Fibroblast of mammary gland (primary cell): ENCODE results near the gene AGTR2.
"Not testable (repeated sequence)": the region's sequence is repeated elsewhere in the genome, so short reads cannot be mapped to it uniquely, and the experiment has no call there.

Experiments
- DNase-seq: peaks from one replicate; pipeline ENCODE4 v3.0.0-alpha.2; 2010; ENCODE audit warnings: low read depth
- H3K4me3 ChIP-seq: 2 replicates; pipeline ENCODE4 v1.5.1; 2011; ENCODE audit warnings: low read depth, mild to moderate bottlenecking, low read length, moderate library complexity; ENCODE audit not compliant: control insufficient read depth
- TF ChIP-seq, protein P1 (sequence below): conservative IDR thresholded peaks from 2 replicates; pipeline ENCODE4 v1.5.1; 2011; ENCODE audit warnings: low read depth, low read length, inconsistent platforms; ENCODE audit not compliant: control insufficient read depth, insufficient read depth

Gene AGTR2

DNA sequence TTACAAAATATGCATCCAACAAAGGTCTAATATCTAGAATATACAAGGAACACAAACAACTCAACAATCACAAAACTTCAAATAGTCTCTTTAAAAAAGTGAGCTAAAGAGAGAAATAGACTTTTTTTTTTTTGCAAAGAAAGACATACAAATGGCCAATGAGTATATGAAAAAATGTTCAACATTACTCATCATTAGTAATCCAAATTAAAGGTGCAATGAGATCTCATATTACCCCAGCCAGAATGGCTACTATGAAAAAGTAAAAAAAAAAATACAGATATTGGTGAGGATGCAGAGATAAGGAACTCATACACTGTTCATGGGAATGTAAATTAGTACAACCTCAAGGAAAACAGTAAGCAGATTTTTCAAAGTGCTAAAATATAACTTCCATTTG, 24.1 kb downstream of the AGTR2 start:
- H3K4me3 ChIP-seq, result no peak overlapping the region
- no peak for DNase-seq
- TF ChIP-seq, protein P1, sequence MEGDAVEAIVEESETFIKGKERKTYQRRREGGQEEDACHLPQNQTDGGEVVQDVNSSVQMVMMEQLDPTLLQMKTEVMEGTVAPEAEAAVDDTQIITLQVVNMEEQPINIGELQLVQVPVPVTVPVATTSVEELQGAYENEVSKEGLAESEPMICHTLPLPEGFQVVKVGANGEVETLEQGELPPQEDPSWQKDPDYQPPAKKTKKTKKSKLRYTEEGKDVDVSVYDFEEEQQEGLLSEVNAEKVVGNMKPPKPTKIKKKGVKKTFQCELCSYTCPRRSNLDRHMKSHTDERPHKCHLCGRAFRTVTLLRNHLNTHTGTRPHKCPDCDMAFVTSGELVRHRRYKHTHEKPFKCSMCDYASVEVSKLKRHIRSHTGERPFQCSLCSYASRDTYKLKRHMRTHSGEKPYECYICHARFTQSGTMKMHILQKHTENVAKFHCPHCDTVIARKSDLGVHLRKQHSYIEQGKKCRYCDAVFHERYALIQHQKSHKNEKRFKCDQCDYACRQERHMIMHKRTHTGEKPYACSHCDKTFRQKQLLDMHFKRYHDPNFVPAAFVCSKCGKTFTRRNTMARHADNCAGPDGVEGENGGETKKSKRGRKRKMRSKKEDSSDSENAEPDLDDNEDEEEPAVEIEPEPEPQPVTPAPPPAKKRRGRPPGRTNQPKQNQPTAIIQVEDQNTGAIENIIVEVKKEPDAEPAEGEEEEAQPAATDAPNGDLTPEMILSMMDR, result no peak

DNA sequence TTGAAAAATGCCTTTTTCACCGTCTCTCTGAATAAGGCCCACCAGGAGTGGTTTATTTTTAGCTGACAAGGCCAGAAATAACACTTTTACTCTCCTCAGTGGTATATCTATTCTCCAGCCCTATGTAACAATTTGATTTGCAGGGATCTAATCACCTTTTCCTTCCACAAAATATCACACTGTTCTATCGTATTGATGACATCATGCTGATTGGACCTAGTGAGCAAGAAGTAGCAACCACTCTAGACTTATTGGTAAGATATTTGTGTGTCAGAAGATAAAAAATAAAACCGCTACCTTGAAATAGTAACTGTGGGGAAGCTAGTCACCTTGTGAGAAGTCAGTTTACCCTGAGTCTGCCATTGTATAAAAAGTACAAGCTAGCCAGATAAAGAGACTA, 27.7 kb downstream of the AGTR2 start:
- no peak overlapping the region for H3K4me3 ChIP-seq
- TF ChIP-seq, protein P1, result no peak
- DNase-seq, result no peak

DNA sequence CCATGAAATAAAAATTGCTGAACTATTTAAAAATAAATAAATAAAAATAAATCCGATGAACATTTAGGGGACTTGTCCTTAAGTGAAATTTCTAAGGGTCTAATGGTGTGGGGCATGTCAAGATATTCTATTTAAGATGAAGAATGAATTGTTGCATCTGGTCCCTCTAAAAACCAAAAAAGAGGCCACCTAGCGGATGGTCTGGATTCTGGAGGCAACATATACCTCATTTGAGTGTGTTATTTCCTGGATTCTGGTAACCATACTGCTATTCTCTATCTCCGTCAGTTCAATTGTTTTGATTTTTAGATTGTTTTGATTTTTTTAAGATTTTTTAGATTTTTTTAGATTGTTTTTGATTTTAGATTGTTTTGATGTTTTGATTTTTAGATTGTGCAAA, 28.3 kb downstream of the AGTR2 start:
- no peak overlapping the region for H3K4me3 ChIP-seq
- TF ChIP-seq, protein P1, result peak; percentile 14
- no peak for DNase-seq

DNA sequence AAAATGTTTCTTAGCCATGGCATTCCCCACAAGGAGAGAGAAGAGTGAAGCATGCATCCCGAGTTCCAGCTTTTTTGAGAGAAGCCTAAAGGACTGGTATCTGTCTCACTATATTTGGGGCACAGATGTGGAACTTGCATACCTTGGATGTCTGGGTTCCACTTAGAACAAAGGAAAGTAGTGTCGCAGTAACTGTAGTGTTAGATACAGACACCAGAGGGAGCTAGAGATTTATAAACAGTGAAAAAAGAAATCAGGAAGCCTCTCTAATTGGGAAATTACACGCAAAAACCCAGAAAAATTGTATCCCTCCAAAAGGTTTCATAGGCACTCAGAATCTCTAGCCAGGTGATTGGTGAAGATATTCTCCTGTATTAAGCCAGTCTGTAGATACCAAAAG, 34.4 kb downstream of the AGTR2 start:
- TF ChIP-seq, protein P1, result peak; percentile 68
- peak; percentile 26 for DNase-seq
- no peak overlapping the region for H3K4me3 ChIP-seq

DNA sequence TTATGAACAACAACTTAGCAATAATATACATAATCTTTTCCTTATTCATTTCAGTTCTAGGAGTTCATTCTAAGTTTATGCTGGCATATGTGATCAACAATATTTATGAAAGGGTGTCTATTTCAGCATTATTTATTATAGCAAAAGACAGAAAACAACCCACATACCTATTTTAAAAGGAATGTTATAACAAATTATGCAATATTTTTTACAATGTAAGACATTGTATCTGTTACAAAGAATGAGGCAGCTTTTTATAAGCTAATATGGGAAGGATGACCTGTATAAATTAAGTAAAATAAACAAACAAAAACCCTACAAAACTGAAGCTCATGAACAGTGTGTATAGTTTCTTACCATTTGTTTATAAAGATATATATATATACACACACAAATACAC, 42.7 kb downstream of the AGTR2 start:
- DNase-seq, result no peak
- no peak overlapping the region for H3K4me3 ChIP-seq
- TF ChIP-seq, protein P1, result no peak

GRCh38 chrX:116217080-116217479, 46.5 kb downstream of the AGTR2 start:
- H3K4me3 ChIP-seq, DNase-seq: not testable (repeated sequence)
